Activated naive CD8-positive, alpha-beta T cell (primary cell): ENCODE measurements around the gene CCDC160.
"Not testable (repeated sequence)": the region's sequence is repeated elsewhere in the genome, so short reads cannot be mapped to it uniquely, and the experiment has no call there.

Experiments used
- H3K27ac Mint-ChIP-seq: one replicate; pipeline ENCODE4 v1.8.0; 2021; ENCODE audit warnings: mixed read lengths
- H3K27me3 Mint-ChIP-seq: one replicate; pipeline ENCODE4 v1.8.0; 2021; ENCODE audit warnings: mixed read lengths
- H3K36me3 Mint-ChIP-seq: one replicate; pipeline ENCODE4 v1.8.0; 2021; ENCODE audit warnings: mixed read lengths
- H3K4me1 Mint-ChIP-seq: one replicate; pipeline ENCODE4 v1.8.0; 2021; ENCODE audit warnings: low read depth, mixed read lengths
- H3K4me3 Mint-ChIP-seq: one replicate; pipeline ENCODE4 v1.8.0; 2021; ENCODE audit warnings: mild to moderate bottlenecking, mixed read lengths
- H3K9me3 Mint-ChIP-seq: one replicate; pipeline ENCODE4 v1.8.0; 2021; ENCODE audit warnings: low read depth, mixed read lengths

The CCDC160 gene

GRCh38 chrX:134251241-134251640, 14.3 kb downstream of the CCDC160 start:
- Mint-ChIP-seq H3K9me3 (no peaks in the 10 kb centered on the region), H3K27ac (no peak overlapping the region), H3K4me1 (no peaks in the 10 kb centered on the region), H3K4me3 (no peak overlapping the region), H3K27me3 (no peaks in the 10 kb centered on the region), H3K36me3 (no peaks in the 10 kb centered on the region)

GRCh38 chrX:134254511-134254910, 17.5 kb downstream of the CCDC160 start:
- Mint-ChIP-seq H3K4me3 (no peak overlapping the region), H3K36me3 (no peaks in the 10 kb centered on the region), H3K4me1 (no peaks in the 10 kb centered on the region), H3K27me3 (no peaks in the 10 kb centered on the region), H3K9me3 (no peaks in the 10 kb centered on the region), H3K27ac (no peak overlapping the region)

- no peak overlapping the region for H3K4me3 Mint-ChIP-seq
- H3K4me1 Mint-ChIP-seq: no peaks in the 10 kb centered on the region
- no peaks in the 10 kb centered on the region for H3K36me3 Mint-ChIP-seq
- H3K9me3 Mint-ChIP-seq: no peaks in the 10 kb centered on the region
- H3K27me3 Mint-ChIP-seq: no peaks in the 10 kb centered on the region
- H3K27ac Mint-ChIP-seq: no peak overlapping the region
These were observed 18.6 kb downstream of the CCDC160 start for GRCh38 chrX:134255555-134255954.

- Mint-ChIP-seq H3K36me3 (no peaks in the 10 kb centered on the region), H3K4me1 (no peaks in the 10 kb centered on the region), H3K27ac (no peak overlapping the region), H3K4me3 (no peak overlapping the region), H3K27me3 (no peaks in the 10 kb centered on the region), H3K9me3 (no peaks in the 10 kb centered on the region)
These were observed 19.7 kb downstream of the CCDC160 start for GRCh38 chrX:134256684-134257083.

GRCh38 chrX:134258202-134258601, 21.2 kb downstream of the CCDC160 start:
- no peaks in the 10 kb centered on the region for H3K9me3 Mint-ChIP-seq

GRCh38 chrX:134285934-134286333, 49.0 kb downstream of the CCDC160 start:
- H3K4me1 Mint-ChIP-seq, H3K4me3 Mint-ChIP-seq, H3K36me3 Mint-ChIP-seq, H3K27ac Mint-ChIP-seq, H3K9me3 Mint-ChIP-seq, H3K27me3 Mint-ChIP-seq: not testable (repeated sequence)

More at GRCh38 chrX:134258202-134258601, 21.2 kb downstream of the CCDC160 start:
- Mint-ChIP-seq H3K4me3 (no peak overlapping the region), H3K27ac (no peak overlapping the region), H3K4me1 (no peaks in the 10 kb centered on the region), H3K27me3 (no peaks in the 10 kb centered on the region), H3K36me3 (no peaks in the 10 kb centered on the region)

- no peak overlapping the region for H3K27ac Mint-ChIP-seq
- H3K36me3 Mint-ChIP-seq: no peaks in the 10 kb centered on the region
- no peaks in the 10 kb centered on the region for H3K27me3 Mint-ChIP-seq
- no peaks in the 10 kb centered on the region for H3K9me3 Mint-ChIP-seq
- no peak overlapping the region for H3K4me3 Mint-ChIP-seq
- no peaks in the 10 kb centered on the region for H3K4me1 Mint-ChIP-seq
These were observed 50.4 kb downstream of the CCDC160 start for GRCh38 chrX:134287346-134287745.

GRCh38 chrX:134294548-134294947, 57.6 kb downstream of the CCDC160 start:
- Mint-ChIP-seq H3K27me3 (peaks cover 1% of the 10 kb centered on the region), H3K9me3 (no peaks in the 10 kb centered on the region), H3K4me1 (no peaks in the 10 kb centered on the region)

More at GRCh38 chrX:134294548-134294947, 57.6 kb downstream of the CCDC160 start:
- no peak overlapping the region for H3K4me3 Mint-ChIP-seq
- H3K36me3 Mint-ChIP-seq: no peaks in the 10 kb centered on the region
- H3K27ac Mint-ChIP-seq: no peak overlapping the region
